Peyer's patch (tissue), 4 donors: ENCODE data around the gene PRICKLE1. TPM values are rescaled to one million over a fixed set of nuclear protein-coding genes. Genes with fewer than 3 reads are reported as not detected.

Experiments
- DNase-seq, 3 donors: peaks; one replicate each; pipeline ENCODE4 v3.0.0-alpha.2; 2017 to 2019
- H3K27ac ChIP-seq, 4 donors: fragments of 200-600 bp; sonication (generic); one replicate each; pipeline ENCODE4 v1.5.1; 2016 to 2019
- H3K27me3 ChIP-seq, 2 donors: fragments of 200-600 bp; sonication (generic); one replicate each; pipeline ENCODE4 v1.5.1; 2019
- H3K36me3 ChIP-seq, 3 donors: fragments of 200-600 bp; sonication (generic); one replicate each; pipeline ENCODE4 v1.5.1; 2016 to 2019
- H3K4me1 ChIP-seq, 4 donors: fragments of 200-600 bp; sonication (generic); one replicate each; pipeline ENCODE4 v1.5.1; 2016 to 2019
- H3K4me3 ChIP-seq, 4 donors: fragments of 200-600 bp; sonication (generic); 1 replicate in 3 of 4; 2 replicates in 1 of 4; pipeline ENCODE4 v1.5.1; 2016 to 2019; ENCODE audit warnings: mild to moderate bottlenecking in 1 of 4
- H3K9me3 ChIP-seq, 4 donors: fragments of 200-600 bp; sonication (generic); one replicate each; pipeline ENCODE4 v1.5.1; 2016 to 2019; ENCODE audit warnings: mild to moderate bottlenecking in 1 of 4
- CTCF ChIP-seq, 6 experiments: fragments of 450-650 bp in 4 of 6; fragments of 200-600 bp in 2 of 6; sonication (generic) in 1 of 6; IDR thresholded peaks; one replicate each; pipeline ENCODE4 v1.5.1; 2017 to 2019; ENCODE audit warnings: antibody characterized with exemption in 6 of 6, mild to moderate bottlenecking in 3 of 6, moderate library complexity in 1 of 6
- POLR2A ChIP-seq, 2 donors: fragments of 450-650 bp; IDR thresholded peaks; one replicate each; pipeline ENCODE4 v1.5.1; 2017; ENCODE audit warnings: antibody characterized with exemption in 2 of 2, mild to moderate bottlenecking in 2 of 2, moderate library complexity in 2 of 2
- total RNA-seq, 4 donors: library from RNA; depleted of rRNA; stranded (reverse); fragments of >200 nt; gene quantifications; one replicate each; pipeline ENCODE4 v1.1.0, GENCODE V29; 2016

The PRICKLE1 gene
- 10 to 100 TPM in 2 of 4 donors, 1 to 10 TPM in 1, under 1 TPM in 1; 0.53 to 12.6 (median 6.3) TPM for total RNA-seq

GRCh38 chr12:42589465-42590329 is at the start of gene PRICKLE1:
TSS of gene PRICKLE1 (minus strand) at chr12:42589746. CDS start at chr12:42472516, 117,230 bp downstream.
- Histone ChIP-seq H3K27me3 (no peaks in the 10 kb centered on the region), H3K4me1 (peaks cover 0 to 11% (median 2%) of the 10 kb centered on the region in 4 donors), H3K9me3 (no peaks in the 10 kb centered on the region), H3K36me3 (no peaks in the 10 kb centered on the region), H3K4me3 (peak within 1 kb of the TSS; percentile 42 to 71 (median 64)), H3K27ac (peak within 1 kb of the TSS in 3 of 4 donors; percentile 49 to 62 (median 54))
- TF ChIP-seq CTCF (IDR thresholded peaks at IDR 0.05) (no peak), POLR2A (IDR thresholded peaks at IDR 0.05) (no peak)
- DNase-seq = peak in 1 of 3 donors; percentile 51

- no peaks in the 10 kb centered on the region for H3K36me3 ChIP-seq
- no peak for DNase-seq
- TF ChIP-seq POLR2A (IDR thresholded peaks at IDR 0.05) (no peak), CTCF (IDR thresholded peaks at IDR 0.05) (no peak)
- H3K27ac ChIP-seq = no peak overlapping the region
- H3K4me1 ChIP-seq = no peaks in the 10 kb centered on the region
- no peak overlapping the region for H3K4me3 ChIP-seq
- no peaks in the 10 kb centered on the region for H3K27me3 ChIP-seq
- H3K9me3 ChIP-seq = no peaks in the 10 kb centered on the region
Observed at GRCh38 chr12:42638697-42639096, 49.2 kb upstream of the PRICKLE1 start.

GRCh38 chr12:42638011-42638410 is 48.5 kb upstream of the PRICKLE1 start:
- no peak for DNase-seq
- TF ChIP-seq CTCF (IDR thresholded peaks at IDR 0.05) (no peak), POLR2A (IDR thresholded peaks at IDR 0.05) (no peak)
- Histone ChIP-seq H3K4me3 (no peak overlapping the region), H3K27ac (no peak overlapping the region), H3K27me3 (no peaks in the 10 kb centered on the region), H3K36me3 (no peaks in the 10 kb centered on the region), H3K9me3 (no peaks in the 10 kb centered on the region), H3K4me1 (no peaks in the 10 kb centered on the region)

GRCh38 chr12:42636993-42637392 is 47.4 kb upstream of the PRICKLE1 start:
- H3K4me1 ChIP-seq = no peaks in the 10 kb centered on the region
- TF ChIP-seq CTCF (IDR thresholded peaks at IDR 0.05) (no peak), POLR2A (IDR thresholded peaks at IDR 0.05) (no peak)

GRCh38 chr12:42633594-42633993 is 44.0 kb upstream of the PRICKLE1 start:
- H3K4me3 ChIP-seq = no peak overlapping the region
- no peaks in the 10 kb centered on the region for H3K27me3 ChIP-seq
- no peaks in the 10 kb centered on the region for H3K4me1 ChIP-seq

More at GRCh38 chr12:42636993-42637392, 47.4 kb upstream of the PRICKLE1 start:
- Histone ChIP-seq H3K27me3 (no peaks in the 10 kb centered on the region), H3K4me3 (no peak overlapping the region), H3K9me3 (no peaks in the 10 kb centered on the region), H3K27ac (no peak overlapping the region), H3K36me3 (no peaks in the 10 kb centered on the region)
- no peak for DNase-seq

More at GRCh38 chr12:42633594-42633993, 44.0 kb upstream of the PRICKLE1 start:
- no peak for TF ChIP-seq CTCF (IDR thresholded peaks at IDR 0.05)
- H3K36me3 ChIP-seq = no peaks in the 10 kb centered on the region
- no peak overlapping the region for H3K27ac ChIP-seq
- no peaks in the 10 kb centered on the region for H3K9me3 ChIP-seq
- no peak for DNase-seq
